HG02981 (cell line): ENCODE measurements around the gene ZSCAN4.

Experiments used
- ATAC-seq: cut with Tn5 transposase; IDR thresholded peaks from one replicate; pipeline ENCODE4 v1.9.1; 2021; ENCODE audit warnings: mild to moderate bottlenecking, moderate library complexity; ENCODE audit not compliant: unreplicated experiment

The ZSCAN4 gene

GRCh38 chr19:57675881-57676280, 7.1 kb downstream of the ZSCAN4 start:
- ATAC-seq, result no peak

DNA sequence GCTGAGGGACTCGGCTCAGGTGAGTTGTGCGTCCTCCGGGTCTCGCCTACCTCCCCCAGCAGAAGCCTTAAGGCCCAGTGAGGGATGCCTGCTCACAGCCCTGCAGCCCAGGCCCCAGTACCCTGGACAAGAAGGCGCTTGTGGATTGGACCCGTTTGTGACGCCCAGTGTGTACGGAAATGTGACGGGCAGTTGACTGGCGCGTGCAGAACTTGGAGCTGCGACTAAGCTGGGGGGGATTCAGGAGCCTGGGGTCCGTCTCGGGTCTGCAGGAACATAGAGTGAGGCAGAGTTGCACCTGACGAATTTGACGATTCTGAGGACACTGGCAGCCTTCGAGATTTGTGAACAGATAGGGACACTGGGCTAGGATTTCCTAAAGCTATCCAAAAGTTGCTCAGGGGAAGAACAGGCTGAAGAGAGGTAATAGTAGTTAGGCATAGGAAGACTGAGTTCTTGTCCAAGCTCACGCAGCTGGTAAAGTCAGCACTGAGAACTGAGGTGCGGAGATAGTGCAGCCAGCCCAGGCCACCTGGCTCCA, 13.6 kb downstream of the ZSCAN4 start:
- ATAC-seq, result peak; percentile 20

GRCh38 chr19:57686727-57687126, 18.0 kb downstream of the ZSCAN4 start:
- no peak for ATAC-seq

GRCh38 chr19:57687363-57688010, 18.8 kb downstream of the ZSCAN4 start:
- no peak for ATAC-seq

GRCh38 chr19:57688011-57688763, 19.5 kb downstream of the ZSCAN4 start:
- no peak for ATAC-seq

DNA sequence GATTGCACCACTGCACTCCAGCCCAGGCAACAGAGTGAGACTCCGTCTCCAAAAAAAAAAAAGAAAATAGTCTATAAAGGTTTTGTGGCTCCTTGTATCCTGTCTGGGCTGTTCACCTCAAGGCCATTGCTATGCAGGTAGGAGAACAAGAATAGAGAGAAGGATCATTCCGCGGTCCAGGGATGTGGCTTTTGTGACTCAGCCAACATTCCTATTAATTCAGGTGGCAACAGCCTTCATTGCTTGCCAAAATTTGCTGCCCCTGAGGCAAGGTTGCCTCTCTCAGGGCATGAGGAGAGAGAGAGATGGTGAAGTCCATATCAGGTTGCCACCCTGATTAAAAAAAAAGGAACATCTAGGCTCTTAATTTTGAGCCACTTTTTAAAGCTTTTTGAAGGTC, 21.0 kb downstream of the ZSCAN4 start:
- no peak for ATAC-seq

DNA sequence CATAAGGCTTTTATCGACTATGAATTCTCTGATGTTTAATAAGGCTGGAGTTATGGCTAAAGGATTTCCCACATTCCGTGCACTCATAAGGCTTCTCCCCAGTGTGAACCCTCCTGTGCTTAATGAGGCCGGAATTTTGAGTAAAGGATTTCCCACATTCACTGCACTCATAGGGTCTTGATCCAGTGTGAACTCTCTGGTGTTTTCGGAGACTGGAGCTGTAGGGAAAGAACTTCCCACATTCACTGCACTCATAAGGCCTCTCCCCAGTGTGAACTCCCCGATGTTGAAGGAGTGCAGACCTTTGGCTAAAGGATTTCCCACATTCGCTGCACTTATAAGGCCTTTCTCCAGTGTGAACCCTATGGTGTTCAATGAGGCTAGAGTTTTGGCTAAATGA, 32.9 kb downstream of the ZSCAN4 start:
- ATAC-seq, result no peak

DNA sequence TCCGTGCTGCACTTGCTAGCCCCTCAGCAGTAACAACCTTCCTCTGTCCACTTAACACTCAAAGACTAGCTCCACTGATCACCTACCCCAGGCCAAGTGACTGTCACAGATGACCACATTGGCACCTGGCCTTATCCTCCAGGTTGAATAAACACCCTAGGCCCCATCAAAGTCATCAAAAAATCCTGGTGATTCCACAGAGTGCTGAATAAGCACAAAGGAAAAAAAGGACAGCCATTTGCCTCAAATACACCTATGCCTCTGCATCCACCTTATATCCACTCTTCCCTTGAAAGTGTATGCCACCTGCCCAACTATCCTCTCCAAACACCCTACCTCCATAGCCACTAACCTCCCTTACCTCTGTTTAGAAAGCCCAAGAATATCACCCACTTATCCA, 37.6 kb downstream of the ZSCAN4 start:
- ATAC-seq, result no peak

DNA sequence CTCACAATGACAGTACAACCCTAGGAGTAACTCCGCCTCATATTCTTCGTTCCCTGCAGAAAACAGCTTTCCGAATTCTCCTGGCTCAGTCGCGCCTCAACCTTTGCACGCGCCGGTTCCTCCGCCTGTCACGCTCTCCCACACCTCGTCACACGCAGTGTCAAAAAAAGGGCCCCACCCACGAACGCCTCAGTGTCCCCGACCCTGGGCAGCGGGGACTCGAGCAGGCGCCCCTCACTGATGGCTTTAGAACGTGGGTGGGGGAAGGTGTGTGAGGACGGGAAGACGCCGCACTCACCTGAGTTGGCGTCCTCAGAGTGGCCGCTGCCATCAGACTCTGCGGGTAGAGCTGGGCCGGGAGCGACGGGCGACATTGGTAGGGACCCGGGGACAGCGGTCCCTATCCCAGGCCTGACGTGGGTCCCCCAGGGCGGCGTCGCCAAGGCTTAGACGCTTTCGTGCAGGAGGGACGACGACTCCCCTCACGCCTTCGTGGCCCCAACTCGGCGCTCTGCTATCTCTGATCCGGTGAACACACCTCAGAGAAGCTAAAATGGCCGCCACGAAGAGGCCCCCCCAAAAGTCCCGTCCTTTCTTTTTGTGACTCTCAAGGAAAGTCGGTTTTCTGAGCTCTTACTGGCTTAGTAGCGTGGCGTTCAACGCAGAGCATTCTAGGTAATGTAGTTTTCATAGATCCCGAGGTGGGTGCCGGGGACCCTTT, 40.1 kb downstream of the ZSCAN4 start, which contains the start of gene ZNF154:
Gene ZNF154 (minus strand): TSS at position 564 of the 721 bp plus-strand sequence. CDS start 233 bp downstream, at position 331.
- ATAC-seq, result no peak

DNA sequence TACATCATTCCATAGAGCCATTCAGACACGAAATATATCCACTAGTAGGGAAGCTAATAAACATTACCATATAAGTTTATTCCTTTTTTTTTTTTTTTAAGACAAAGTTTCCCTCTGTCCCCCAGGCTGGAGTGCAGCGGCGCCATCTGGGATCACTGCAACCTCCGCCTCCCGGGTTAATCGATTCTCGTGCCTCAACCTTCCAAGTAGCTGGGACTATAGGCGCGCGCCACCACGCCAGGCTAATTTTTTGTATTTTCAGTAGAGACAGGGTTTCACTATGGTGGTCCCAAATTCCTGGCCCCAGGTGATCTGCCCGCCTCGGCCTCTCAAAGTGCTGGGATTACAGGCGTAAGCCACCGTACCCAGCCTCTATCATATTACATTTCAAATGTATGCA, 40.9 kb downstream of the ZSCAN4 start:
- ATAC-seq, result no peak

DNA sequence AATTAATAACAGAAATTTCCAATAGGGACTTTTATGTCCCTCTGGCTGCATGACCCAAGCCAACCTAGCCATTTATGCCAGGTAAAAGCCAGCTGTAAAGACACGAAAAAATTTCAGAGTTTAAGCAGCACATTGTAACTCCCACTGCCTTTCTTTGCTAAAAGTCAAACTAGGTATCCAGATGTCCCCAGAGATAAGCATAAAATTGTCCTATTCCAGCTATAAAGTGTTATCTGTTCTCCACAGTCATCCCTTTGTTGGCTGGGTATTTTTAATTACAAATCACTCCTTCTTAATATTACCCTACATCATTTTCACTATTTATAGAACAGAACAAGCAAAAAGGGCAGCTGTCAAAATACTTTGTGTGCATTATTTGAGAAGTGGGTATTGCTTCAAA, 43.5 kb downstream of the ZSCAN4 start:
- no peak for ATAC-seq

DNA sequence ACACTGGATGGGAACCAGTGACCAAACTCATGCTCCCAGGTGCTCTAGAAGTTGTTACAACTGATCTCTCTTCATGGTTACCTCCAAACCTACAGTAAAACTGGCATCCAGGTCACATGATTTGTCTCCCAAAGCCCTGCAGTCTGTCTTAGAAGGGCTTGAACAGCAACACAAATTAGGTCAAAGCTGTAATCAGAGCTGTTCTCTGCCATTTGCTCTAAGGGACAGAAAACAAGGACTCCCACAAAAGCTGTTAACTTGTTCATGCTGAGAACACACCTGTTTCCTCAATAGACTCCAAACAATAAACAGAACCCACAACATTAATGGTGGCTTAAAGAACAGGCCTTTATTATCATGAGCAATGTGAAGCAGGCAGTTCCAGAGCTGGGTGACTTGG, 50.7 kb downstream of the ZSCAN4 start:
- ATAC-seq, result no peak

GRCh38 chr19:57719901-57720519, 51.3 kb downstream of the ZSCAN4 start:
- ATAC-seq, result no peak

DNA sequence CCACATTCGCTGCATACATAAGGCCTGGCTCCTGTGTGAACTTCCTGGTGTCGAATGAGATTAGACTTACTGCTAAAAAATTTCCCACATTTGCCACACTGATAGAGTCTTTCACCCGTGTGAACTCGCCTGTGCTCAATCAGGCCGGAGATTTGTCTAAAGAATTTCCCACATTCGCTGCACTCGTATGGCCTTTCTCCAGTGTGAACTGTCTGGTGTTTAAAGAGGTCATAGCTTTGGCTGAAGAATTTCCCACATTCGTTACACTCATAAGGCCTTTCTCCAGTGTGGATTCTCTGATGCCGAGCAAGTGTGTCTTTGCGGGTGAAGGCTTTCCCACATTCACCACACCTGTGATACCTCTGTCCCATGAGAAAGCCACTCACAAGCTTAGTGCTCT, 52.1 kb downstream of the ZSCAN4 start:
- no peak for ATAC-seq
